NCI-H226 (cell line): Measurements from ENCODE around the gene CYFIP1.

Source experiments
- DNase-seq: peaks from one replicate; pipeline ENCODE4 v3.0.0-alpha.2; 2015

CYFIP1 gene

GRCh38 chr15:22863356-22863755, 116.8 kb downstream of the CYFIP1 start:
- DNase-seq = no peak

GRCh38 chr15:22861161-22861560, 119.0 kb downstream of the CYFIP1 start:
- no peak for DNase-seq

- DNase-seq = no peak
Measured at GRCh38 chr15:22856659-22857058, 123.5 kb downstream of the CYFIP1 start.

GRCh38 chr15:22855791-22856190, 124.4 kb downstream of the CYFIP1 start:
- no peak for DNase-seq

- DNase-seq = no peak
Measured at GRCh38 chr15:22851513-22851912, 128.7 kb downstream of the CYFIP1 start.

- DNase-seq = no peak
Measured at GRCh38 chr15:22850055-22850454, 130.1 kb downstream of the CYFIP1 start.

- DNase-seq = no peak
Measured at GRCh38 chr15:22846073-22846472, 134.1 kb downstream of the CYFIP1 start.

GRCh38 chr15:22845289-22845900, 134.8 kb downstream of the CYFIP1 start:
- no peak for DNase-seq

GRCh38 chr15:22844421-22845288, 135.5 kb downstream of the CYFIP1 start:
- no peak for DNase-seq

- no peak for DNase-seq
Measured at GRCh38 chr15:22839046-22839695, 141.0 kb downstream of the CYFIP1 start.

- peak; percentile 85 for DNase-seq
Measured at GRCh38 chr15:22838292-22839042, 141.7 kb downstream of the CYFIP1 start, which contains the start of gene NIPA2. TSS of gene NIPA2 (plus strand) at chr15:22838666. CDS start at chr15:22851732, 13,066 bp downstream.

- no peak for DNase-seq
Measured at GRCh38 chr15:22831473-22831872, 148.7 kb downstream of the CYFIP1 start.

GRCh38 chr15:22827125-22827524, 153.0 kb downstream of the CYFIP1 start:
- DNase-seq = no peak

GRCh38 chr15:22823495-22824128, 156.6 kb downstream of the CYFIP1 start:
- no peak for DNase-seq

- no peak for DNase-seq
Measured at GRCh38 chr15:22819651-22820050, 160.5 kb downstream of the CYFIP1 start.
